ENCODE data around the gene DNMT3A. TPM values are rescaled to one million over a fixed set of nuclear protein-coding genes. Genes with fewer than 3 reads are reported as not detected.

DNMT3A gene
- total and polyA plus RNA-seq, 2 donors from 2014 or later: 6.5 to 31.4 TPM

DNA sequence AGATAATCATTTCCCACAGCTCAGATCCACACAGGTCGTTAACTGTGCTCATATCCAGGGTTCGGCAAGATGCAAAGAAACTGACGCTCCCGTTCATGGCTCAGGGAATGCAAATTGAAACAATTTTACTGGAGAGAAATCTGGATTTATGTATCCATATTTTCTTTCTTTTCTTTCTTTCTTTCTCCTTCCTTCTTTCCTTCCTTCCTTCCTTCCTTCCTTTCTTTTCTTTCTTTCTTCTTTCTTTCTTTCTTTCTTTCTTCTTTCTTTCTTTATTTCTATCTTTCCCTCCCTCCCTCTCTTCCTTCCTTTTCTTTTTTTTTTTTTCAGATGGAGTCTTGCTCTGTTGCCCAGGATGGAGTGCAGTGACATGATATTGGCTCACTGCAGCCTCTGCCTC lies 153.3 kb downstream of the DNMT3A start:
- Histone ChIP-seq H3K4me3 (ENCODE audit: low read length in 3 of 3) (no peak overlapping the region), H3K36me3 (ENCODE audit: control insufficient read depth in 2 of 3, insufficient read depth in 3 of 3, low read length in 3 of 3) (no peaks in the 10 kb centered on the region), H3K9me3 (ENCODE audit: control insufficient read depth in 2 of 3, insufficient read depth in 1 of 3, low read length in 3 of 3) (no peaks in the 10 kb centered on the region), H3K27ac (ENCODE audit: low read depth in 2 of 2, low read length in 2 of 2) (no peak overlapping the region), H3K27me3 (ENCODE audit: control insufficient read depth, insufficient read depth, low read length) (no peaks in the 10 kb centered on the region), H3K4me1 (ENCODE audit: control insufficient read depth in 2 of 3, insufficient read depth in 2 of 3, low read depth in 1 of 3, low read length in 3 of 3) (no peaks in the 10 kb centered on the region), H3K9ac (ENCODE audit: low read length in 3 of 3) (no peak overlapping the region)
- TF ChIP-seq, protein P1, sequence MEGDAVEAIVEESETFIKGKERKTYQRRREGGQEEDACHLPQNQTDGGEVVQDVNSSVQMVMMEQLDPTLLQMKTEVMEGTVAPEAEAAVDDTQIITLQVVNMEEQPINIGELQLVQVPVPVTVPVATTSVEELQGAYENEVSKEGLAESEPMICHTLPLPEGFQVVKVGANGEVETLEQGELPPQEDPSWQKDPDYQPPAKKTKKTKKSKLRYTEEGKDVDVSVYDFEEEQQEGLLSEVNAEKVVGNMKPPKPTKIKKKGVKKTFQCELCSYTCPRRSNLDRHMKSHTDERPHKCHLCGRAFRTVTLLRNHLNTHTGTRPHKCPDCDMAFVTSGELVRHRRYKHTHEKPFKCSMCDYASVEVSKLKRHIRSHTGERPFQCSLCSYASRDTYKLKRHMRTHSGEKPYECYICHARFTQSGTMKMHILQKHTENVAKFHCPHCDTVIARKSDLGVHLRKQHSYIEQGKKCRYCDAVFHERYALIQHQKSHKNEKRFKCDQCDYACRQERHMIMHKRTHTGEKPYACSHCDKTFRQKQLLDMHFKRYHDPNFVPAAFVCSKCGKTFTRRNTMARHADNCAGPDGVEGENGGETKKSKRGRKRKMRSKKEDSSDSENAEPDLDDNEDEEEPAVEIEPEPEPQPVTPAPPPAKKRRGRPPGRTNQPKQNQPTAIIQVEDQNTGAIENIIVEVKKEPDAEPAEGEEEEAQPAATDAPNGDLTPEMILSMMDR (IDR thresholded peaks at IDR 0.05; ENCODE audit: borderline replicate concordance, extremely low read depth, insufficient read depth): no peak
- intact Hi-C loops (cut with DNase I): no loop called here
- FAIRE-seq (no peak), DNase-seq (no peak)

DNA sequence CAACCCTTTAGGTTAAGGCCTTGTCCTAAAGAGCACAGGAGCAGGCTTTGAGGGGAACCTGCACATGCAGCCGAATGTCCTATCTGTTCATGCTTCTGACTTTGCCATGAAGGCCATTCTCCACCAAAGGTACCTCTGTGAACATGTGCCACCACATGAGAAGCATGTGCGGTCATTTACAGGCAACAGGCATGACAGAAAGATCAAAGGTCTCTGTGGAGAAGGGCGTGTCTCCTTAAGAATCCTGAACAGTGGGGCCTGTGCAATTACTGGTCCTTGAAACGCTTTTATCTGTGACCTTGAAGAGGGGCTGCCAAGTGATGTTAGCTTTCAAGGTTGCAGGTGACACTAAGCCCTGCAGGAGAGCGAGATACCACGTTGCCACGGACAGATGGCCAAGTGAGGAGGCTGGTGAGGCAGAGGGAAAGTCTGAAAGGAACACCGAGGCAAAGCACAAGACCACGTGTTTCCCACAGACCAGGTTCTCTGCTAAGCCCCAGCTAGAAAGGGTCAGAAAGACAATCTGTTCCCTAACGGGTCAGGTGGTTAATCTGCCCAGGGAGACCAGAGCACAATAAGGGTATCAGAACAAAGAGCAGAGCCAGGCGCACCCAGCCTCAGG lies 153.9 kb downstream of the DNMT3A start:
- H3K9me3 ChIP-seq (ENCODE audit: control insufficient read depth in 2 of 3, insufficient read depth in 1 of 3, low read length in 3 of 3): no peaks in the 10 kb centered on the region
- H3K36me3 ChIP-seq (ENCODE audit: control insufficient read depth in 2 of 3, insufficient read depth in 3 of 3, low read length in 3 of 3): no peaks in the 10 kb centered on the region
- no peak overlapping the region for H3K4me3 ChIP-seq (ENCODE audit: low read length in 3 of 3)
- FAIRE-seq: no peak
- H3K27ac ChIP-seq (ENCODE audit: low read depth in 2 of 2, low read length in 2 of 2): no peak overlapping the region
- no peaks in the 10 kb centered on the region for H3K4me1 ChIP-seq (ENCODE audit: control insufficient read depth in 2 of 3, insufficient read depth in 2 of 3, low read depth in 1 of 3, low read length in 3 of 3)
- no peak overlapping the region for H3K9ac ChIP-seq (ENCODE audit: low read length in 3 of 3)
- intact Hi-C loops (cut with DNase I): no loop called here
- TF ChIP-seq, protein P1 (IDR thresholded peaks at IDR 0.05; ENCODE audit: borderline replicate concordance, extremely low read depth, insufficient read depth): no peak
- peak in 1 of 5 donors; percentile 23 for DNase-seq
- no peaks in the 10 kb centered on the region for H3K27me3 ChIP-seq (ENCODE audit: control insufficient read depth, insufficient read depth, low read length)

DNA sequence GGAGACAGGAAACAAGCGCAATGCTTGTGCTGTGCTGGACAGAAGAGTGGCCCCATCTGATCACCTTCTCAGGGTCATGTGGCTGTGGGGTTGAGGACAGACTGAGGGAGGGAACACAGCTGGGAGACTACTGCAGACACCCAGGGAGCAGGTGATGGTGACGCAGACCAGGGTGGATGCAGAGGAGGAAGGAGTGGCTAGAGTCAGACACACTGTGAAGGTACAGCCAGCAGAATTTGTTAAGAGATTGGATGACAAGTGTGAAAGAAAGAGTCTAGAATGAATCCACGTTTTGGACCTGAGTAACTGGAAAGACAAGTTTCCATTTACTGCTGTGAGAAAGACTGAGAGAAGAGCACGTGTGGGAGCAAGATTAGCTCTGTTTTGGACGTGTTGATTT lies 157.5 kb downstream of the DNMT3A start:
- H3K4me1 ChIP-seq (ENCODE audit: control insufficient read depth in 2 of 3, insufficient read depth in 2 of 3, low read depth in 1 of 3, low read length in 3 of 3): no peaks in the 10 kb centered on the region
- no peaks in the 10 kb centered on the region for H3K27me3 ChIP-seq (ENCODE audit: control insufficient read depth, insufficient read depth, low read length)
- H3K27ac ChIP-seq (ENCODE audit: low read depth in 2 of 2, low read length in 2 of 2): no peak overlapping the region
- DNase-seq (no peak), FAIRE-seq (no peak)
- H3K36me3 ChIP-seq (ENCODE audit: control insufficient read depth in 2 of 3, insufficient read depth in 3 of 3, low read length in 3 of 3): no peaks in the 10 kb centered on the region
- intact Hi-C loops (cut with DNase I): no loop called here
- TF ChIP-seq, protein P1 (IDR thresholded peaks at IDR 0.05; ENCODE audit: borderline replicate concordance, extremely low read depth, insufficient read depth): no peak
- no peak overlapping the region for H3K4me3 ChIP-seq (ENCODE audit: low read length in 3 of 3)
- H3K9ac ChIP-seq (ENCODE audit: low read length in 3 of 3): no peak overlapping the region
- peaks cover 0 to 2% (median 0%) of the 10 kb centered on the region in 3 donors for H3K9me3 ChIP-seq (ENCODE audit: control insufficient read depth in 2 of 3, insufficient read depth in 1 of 3, low read length in 3 of 3)

DNA sequence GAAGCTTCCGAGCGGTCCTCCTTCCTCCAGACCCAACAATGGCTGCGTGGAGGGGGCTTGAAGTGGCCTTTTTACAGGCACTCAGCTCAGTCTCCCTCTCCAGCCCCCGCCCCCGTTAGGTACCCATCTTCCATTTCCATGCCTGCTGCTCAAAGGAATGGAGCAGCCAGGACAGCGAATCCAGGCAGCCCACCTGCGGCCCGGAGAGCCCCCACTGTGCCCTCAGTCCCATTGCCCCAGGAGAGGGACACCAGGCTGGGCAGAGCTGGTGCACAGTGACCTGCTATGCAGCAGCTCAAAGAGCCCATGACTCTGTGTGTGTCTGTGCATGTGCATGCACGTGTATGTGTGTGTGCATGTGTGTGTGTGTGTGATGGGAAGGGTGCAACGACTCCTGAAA lies 162.7 kb downstream of the DNMT3A start:
- no peak overlapping the region for H3K4me3 ChIP-seq (ENCODE audit: low read length in 3 of 3)
- no peak overlapping the region for H3K27ac ChIP-seq (ENCODE audit: low read depth in 2 of 2, low read length in 2 of 2)
- peaks cover 0 to 2% (median 0%) of the 10 kb centered on the region in 3 donors for H3K9me3 ChIP-seq (ENCODE audit: control insufficient read depth in 2 of 3, insufficient read depth in 1 of 3, low read length in 3 of 3)
- DNase-seq: no peak
- intact Hi-C loops (cut with DNase I): no loop called here
- H3K27me3 ChIP-seq (ENCODE audit: control insufficient read depth, insufficient read depth, low read length): no peaks in the 10 kb centered on the region
- no peak for FAIRE-seq
- no peaks in the 10 kb centered on the region for H3K36me3 ChIP-seq (ENCODE audit: control insufficient read depth in 2 of 3, insufficient read depth in 3 of 3, low read length in 3 of 3)
- no peaks in the 10 kb centered on the region for H3K4me1 ChIP-seq (ENCODE audit: control insufficient read depth in 2 of 3, insufficient read depth in 2 of 3, low read depth in 1 of 3, low read length in 3 of 3)
- H3K9ac ChIP-seq (ENCODE audit: low read length in 3 of 3): no peak overlapping the region
- TF ChIP-seq, protein P1 (IDR thresholded peaks at IDR 0.05; ENCODE audit: borderline replicate concordance, extremely low read depth, insufficient read depth): no peak
